Upper lobe of left lung (tissue), 4 donors: ENCODE results near the gene MAN2B2.

ENCODE experiments used
- POLR2AphosphoS5 ChIP-seq, 2 donors: sonication (generic); formaldehyde crosslinking; IDR thresholded peaks; one replicate each; pipeline ENCODE4 v1.5.1; 2017; ENCODE audit warnings: antibody characterized with exemption in 2 of 2
- TF ChIP-seq, protein P1 (sequence below), 6 experiments: fragments of 450-650 bp in 4 of 6; fragments of 200-600 bp in 2 of 6; sonication (generic) in 2 of 6; IDR thresholded peaks; one replicate each; pipeline ENCODE4 v1.5.1; 2016 to 2019; ENCODE audit warnings: antibody characterized with exemption in 6 of 6

- TF ChIP-seq, protein P1, sequence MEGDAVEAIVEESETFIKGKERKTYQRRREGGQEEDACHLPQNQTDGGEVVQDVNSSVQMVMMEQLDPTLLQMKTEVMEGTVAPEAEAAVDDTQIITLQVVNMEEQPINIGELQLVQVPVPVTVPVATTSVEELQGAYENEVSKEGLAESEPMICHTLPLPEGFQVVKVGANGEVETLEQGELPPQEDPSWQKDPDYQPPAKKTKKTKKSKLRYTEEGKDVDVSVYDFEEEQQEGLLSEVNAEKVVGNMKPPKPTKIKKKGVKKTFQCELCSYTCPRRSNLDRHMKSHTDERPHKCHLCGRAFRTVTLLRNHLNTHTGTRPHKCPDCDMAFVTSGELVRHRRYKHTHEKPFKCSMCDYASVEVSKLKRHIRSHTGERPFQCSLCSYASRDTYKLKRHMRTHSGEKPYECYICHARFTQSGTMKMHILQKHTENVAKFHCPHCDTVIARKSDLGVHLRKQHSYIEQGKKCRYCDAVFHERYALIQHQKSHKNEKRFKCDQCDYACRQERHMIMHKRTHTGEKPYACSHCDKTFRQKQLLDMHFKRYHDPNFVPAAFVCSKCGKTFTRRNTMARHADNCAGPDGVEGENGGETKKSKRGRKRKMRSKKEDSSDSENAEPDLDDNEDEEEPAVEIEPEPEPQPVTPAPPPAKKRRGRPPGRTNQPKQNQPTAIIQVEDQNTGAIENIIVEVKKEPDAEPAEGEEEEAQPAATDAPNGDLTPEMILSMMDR (IDR thresholded peaks at IDR 0.05) = no peak
- TF ChIP-seq POLR2AphosphoS5 (IDR thresholded peaks at IDR 0.05) = no peak
These were observed 34.6 kb downstream of the MAN2B2 start for GRCh38 chr4:6609415-6610079.
